Bone marrow (tissue), 2 donors: ENCODE results near the gene HSD3B2.

Experiments used
- DNase-seq, 2 donors: peaks; one replicate each; lab custom pipeline; 2025; lab: John Stamatoyannopoulos, UW

Gene HSD3B2

GRCh38 chr1:119462964-119463363 is 48.0 kb downstream of the HSD3B2 start:
- DNase-seq: no peak

- DNase-seq: no peak
Observed at GRCh38 chr1:119463569-119463968, 48.6 kb downstream of the HSD3B2 start.

DNA sequence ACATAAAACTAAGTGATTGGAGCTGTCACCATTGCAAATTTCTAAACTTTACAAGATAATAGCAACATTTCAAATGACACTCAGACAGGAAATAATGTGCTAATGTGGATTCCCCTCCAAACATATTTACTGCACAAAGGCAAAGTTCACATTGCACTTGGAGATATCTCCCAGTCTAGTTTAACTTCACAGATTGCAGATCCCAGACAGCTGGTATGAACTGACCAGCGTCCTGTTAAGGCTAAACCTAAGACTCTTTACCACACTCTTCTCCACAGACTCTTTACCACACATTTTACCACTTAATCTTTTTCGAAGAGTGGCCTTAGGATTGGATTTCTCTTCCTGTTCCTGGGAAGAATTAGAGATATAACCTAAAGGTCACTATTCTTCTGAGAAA is 51.5 kb downstream of the HSD3B2 start:
- no peak for DNase-seq

DNA sequence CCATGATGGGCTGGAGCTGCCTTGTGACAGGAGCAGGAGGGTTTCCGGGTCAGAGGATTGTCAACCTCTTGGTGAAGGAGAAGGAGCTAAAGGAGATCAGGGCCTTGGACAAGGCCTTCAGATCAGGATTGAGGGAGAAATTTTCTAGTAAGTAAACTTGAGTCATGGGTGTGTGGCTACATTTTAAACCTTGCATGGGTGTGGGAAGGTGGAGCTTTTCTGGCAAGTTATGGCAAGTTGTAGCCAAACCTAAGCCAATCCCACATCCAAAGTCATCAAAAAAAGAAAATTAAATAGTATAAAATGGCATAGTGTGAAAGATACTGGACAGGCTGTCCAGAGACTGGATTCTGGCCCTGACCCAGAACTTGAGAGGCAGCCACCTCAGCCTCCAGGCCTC is 52.3 kb downstream of the HSD3B2 start:
- no peak for DNase-seq

GRCh38 chr1:119467857-119468668 is 53.1 kb downstream of the HSD3B2 start:
- DNase-seq: no peak

GRCh38 chr1:119469741-119470140 is 54.8 kb downstream of the HSD3B2 start:
- no peak for DNase-seq

- no peak for DNase-seq
Observed at GRCh38 chr1:119470377-119470776, 55.4 kb downstream of the HSD3B2 start.

DNA sequence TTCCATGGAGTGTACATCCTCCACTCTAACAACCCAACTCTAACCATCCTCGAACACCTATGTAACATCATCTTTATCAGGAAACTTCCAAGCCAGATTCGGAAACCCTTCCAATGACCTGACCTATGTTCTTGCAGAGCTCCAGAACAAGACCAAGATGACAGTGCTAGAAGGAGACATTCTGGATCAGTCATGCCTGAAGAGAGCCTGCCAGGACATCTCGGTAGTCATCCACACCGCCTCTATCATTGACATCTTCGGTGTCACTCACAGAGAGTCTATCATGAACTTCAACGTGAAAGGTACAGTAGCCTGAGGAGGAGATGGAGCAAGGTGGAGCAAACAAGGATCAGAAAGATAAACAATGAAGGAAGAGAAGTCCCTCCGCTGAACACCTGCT is 56.0 kb downstream of the HSD3B2 start:
- no peak for DNase-seq

- DNase-seq: no peak
Observed at GRCh38 chr1:119471566-119471965, 56.6 kb downstream of the HSD3B2 start.

GRCh38 chr1:119472080-119472818 is 57.3 kb downstream of the HSD3B2 start:
- DNase-seq: no peak
